Activated CD8-positive, alpha-beta T cell treated with anti-CD3 and anti-CD28 coated beads, Interleukin-2, amount 10 ng/mL, durations not matched to agents 7 days and 5 days (primary cell): ENCODE measurements around the gene SUCLG2. TPM values are rescaled to one million over a fixed set of nuclear protein-coding genes. Genes with fewer than 3 reads are reported as not detected.

Experiments used
- ATAC-seq: fragments of 150-1000 bp; cut with Tn5 transposase; one replicate; pipeline ENCODE4 v1.10.0; 2021; ENCODE audit warnings: moderate library complexity
- CTCF ChIA-PET: fragments of 350-600 bp; sonication (Branson Sonifier 250); formaldehyde crosslinking; loops from one replicate; lab custom pipeline; 2021; ENCODE audit warnings: antibody characterized with exemption; lab: Charles Lee
- POLR2A ChIA-PET: fragments of 350-600 bp; sonication (Branson Sonifier 250); formaldehyde crosslinking; loops from one replicate; lab custom pipeline; 2021; ENCODE audit warnings: antibody characterized with exemption; lab: Charles Lee
- DNase-seq: peaks from one replicate; pipeline ENCODE4 v3.0.0-alpha.2; 2020
- H3K27ac Mint-ChIP-seq: one replicate; pipeline ENCODE4 v1.8.0; 2021; ENCODE audit warnings: mild to moderate bottlenecking, mixed read lengths
- H3K27me3 Mint-ChIP-seq: one replicate; pipeline ENCODE4 v1.8.0; 2021; ENCODE audit warnings: low read depth, mixed read lengths
- H3K36me3 Mint-ChIP-seq: one replicate; pipeline ENCODE4 v1.8.0; 2021; ENCODE audit warnings: low read depth, mixed read lengths
- H3K4me1 Mint-ChIP-seq: one replicate; pipeline ENCODE4 v1.8.0; 2021; ENCODE audit warnings: low read depth, mixed read lengths
- H3K4me3 Mint-ChIP-seq: one replicate; pipeline ENCODE4 v1.8.0; 2021; ENCODE audit warnings: mild to moderate bottlenecking, mixed read lengths
- H3K9me3 Mint-ChIP-seq: one replicate; pipeline ENCODE4 v1.8.0; 2022; ENCODE audit warnings: mixed read lengths; ENCODE audit not compliant: insufficient read depth
- total RNA-seq, 2 experiments: library from RNA; stranded (reverse); gene quantifications; one replicate each; pipeline ENCODE4 v1.2.3, GENCODE V29; 2021

SUCLG2 gene
- total RNA-seq, 2 experiments from 2014 or later = 51.7 to 55.0 TPM

- peaks cover 20% of the 10 kb centered on the region for H3K36me3 Mint-ChIP-seq
- ChIA-PET CTCF (interaction anchor here (1.3 kb wide), 1 partner anchor 106 kb away, joined by 5 read pairs; no protein-coding TSS in a partner anchor), POLR2A (no interaction called here)
- no peaks in the 10 kb centered on the region for H3K27me3 Mint-ChIP-seq
- H3K27ac Mint-ChIP-seq = no peak overlapping the region
- H3K4me3 Mint-ChIP-seq = no peak overlapping the region
- DNase-seq = no peak
- ATAC-seq = no peak
- no peaks in the 10 kb centered on the region for H3K4me1 Mint-ChIP-seq
- no peaks in the 10 kb centered on the region for H3K9me3 Mint-ChIP-seq
Measured at GRCh38 chr3:67507584-67507983, 146.8 kb downstream of the SUCLG2 start.

GRCh38 chr3:67500709-67501108, 153.7 kb downstream of the SUCLG2 start:
- Mint-ChIP-seq H3K27ac (no peak overlapping the region), H3K4me3 (no peak overlapping the region), H3K36me3 (peaks cover 18% of the 10 kb centered on the region), H3K9me3 (no peaks in the 10 kb centered on the region), H3K27me3 (no peaks in the 10 kb centered on the region), H3K4me1 (no peaks in the 10 kb centered on the region)
- ChIA-PET CTCF (no interaction called here), POLR2A (no interaction called here)
- DNase-seq (no peak), ATAC-seq (no peak)

GRCh38 chr3:67497746-67498145, 156.7 kb downstream of the SUCLG2 start:
- Mint-ChIP-seq H3K27ac (no peak overlapping the region), H3K36me3 (peaks cover 39% of the 10 kb centered on the region), H3K4me3 (no peak overlapping the region), H3K9me3 (no peaks in the 10 kb centered on the region), H3K27me3 (no peaks in the 10 kb centered on the region), H3K4me1 (no peaks in the 10 kb centered on the region)
- DNase-seq (no peak), ATAC-seq (no peak)
- ChIA-PET CTCF (no interaction called here), POLR2A (no interaction called here)

- H3K9me3 Mint-ChIP-seq = no peaks in the 10 kb centered on the region
- no peak for ATAC-seq
- no peaks in the 10 kb centered on the region for H3K27me3 Mint-ChIP-seq
- H3K36me3 Mint-ChIP-seq = peaks cover 45% of the 10 kb centered on the region
- H3K4me3 Mint-ChIP-seq = no peak overlapping the region
- H3K4me1 Mint-ChIP-seq = no peaks in the 10 kb centered on the region
- DNase-seq = no peak
- ChIA-PET CTCF (interaction anchor here (1.2 kb wide), 1 partner anchor 294 kb away, joined by 3 read pairs; no protein-coding TSS in a partner anchor), POLR2A (no interaction called here)
- H3K27ac Mint-ChIP-seq = no peak overlapping the region
Measured at GRCh38 chr3:67495751-67496150, 158.7 kb downstream of the SUCLG2 start.

- CTCF ChIA-PET = no interaction called here
- peaks cover 5% of the 10 kb centered on the region for H3K4me1 Mint-ChIP-seq
Measured at GRCh38 chr3:67493808-67494207, 160.6 kb downstream of the SUCLG2 start.

GRCh38 chr3:67490658-67491057, 163.8 kb downstream of the SUCLG2 start:
- DNase-seq = no peak

More at GRCh38 chr3:67493808-67494207, 160.6 kb downstream of the SUCLG2 start:
- Mint-ChIP-seq H3K4me3 (no peak overlapping the region), H3K36me3 (peaks cover 54% of the 10 kb centered on the region), H3K27ac (no peak overlapping the region), H3K27me3 (no peaks in the 10 kb centered on the region), H3K9me3 (no peaks in the 10 kb centered on the region)
- DNase-seq = no peak
- ATAC-seq = no peak
- POLR2A ChIA-PET = no interaction called here

GRCh38 chr3:67489816-67490215, 164.6 kb downstream of the SUCLG2 start:
- Mint-ChIP-seq H3K27me3 (no peaks in the 10 kb centered on the region), H3K9me3 (no peaks in the 10 kb centered on the region), H3K4me1 (peaks cover 5% of the 10 kb centered on the region), H3K27ac (no peak overlapping the region), H3K36me3 (peaks cover 46% of the 10 kb centered on the region), H3K4me3 (no peak overlapping the region)
- no peak for ATAC-seq
- CTCF ChIA-PET = no interaction called here
- no peak for DNase-seq
- POLR2A ChIA-PET = no interaction called here

More at GRCh38 chr3:67490658-67491057, 163.8 kb downstream of the SUCLG2 start:
- no peaks in the 10 kb centered on the region for H3K9me3 Mint-ChIP-seq
- peaks cover 5% of the 10 kb centered on the region for H3K4me1 Mint-ChIP-seq
- no peak overlapping the region for H3K27ac Mint-ChIP-seq
- no peak for ATAC-seq
- peaks cover 54% of the 10 kb centered on the region for H3K36me3 Mint-ChIP-seq
- H3K4me3 Mint-ChIP-seq = no peak overlapping the region
- CTCF ChIA-PET = no interaction called here
- no peaks in the 10 kb centered on the region for H3K27me3 Mint-ChIP-seq
- POLR2A ChIA-PET = no interaction called here

GRCh38 chr3:67487564-67488114, 166.8 kb downstream of the SUCLG2 start:
- ATAC-seq (no peak), DNase-seq (no peak)
- Mint-ChIP-seq H3K4me3 (no peak overlapping the region), H3K27me3 (no peaks in the 10 kb centered on the region), H3K36me3 (peaks cover 49% of the 10 kb centered on the region), H3K4me1 (peaks cover 17% of the 10 kb centered on the region), H3K27ac (no peak overlapping the region), H3K9me3 (peaks cover 4% of the 10 kb centered on the region)
- ChIA-PET CTCF (no interaction called here), POLR2A (no interaction called here)

- ChIA-PET CTCF (no interaction called here), POLR2A (no interaction called here)
- Mint-ChIP-seq H3K4me3 (no peak overlapping the region), H3K27ac (no peak overlapping the region), H3K36me3 (peaks cover 49% of the 10 kb centered on the region), H3K9me3 (peaks cover 4% of the 10 kb centered on the region), H3K4me1 (peaks cover 17% of the 10 kb centered on the region), H3K27me3 (no peaks in the 10 kb centered on the region)
- no peak for ATAC-seq
- DNase-seq = no peak
Measured at GRCh38 chr3:67486883-67487282, 167.5 kb downstream of the SUCLG2 start.

GRCh38 chr3:67484085-67484484, 170.3 kb downstream of the SUCLG2 start:
- peaks cover 13% of the 10 kb centered on the region for H3K4me1 Mint-ChIP-seq
- POLR2A ChIA-PET = no interaction called here
- no peak overlapping the region for H3K4me3 Mint-ChIP-seq
- no peak for DNase-seq
- CTCF ChIA-PET = no interaction called here
- peaks cover 44% of the 10 kb centered on the region for H3K36me3 Mint-ChIP-seq
- H3K27me3 Mint-ChIP-seq = no peaks in the 10 kb centered on the region
- peaks cover 4% of the 10 kb centered on the region for H3K9me3 Mint-ChIP-seq
- ATAC-seq = no peak
- H3K27ac Mint-ChIP-seq = peak overlapping the region; percentile 44

- Mint-ChIP-seq H3K27me3 (no peaks in the 10 kb centered on the region), H3K27ac (no peak overlapping the region), H3K36me3 (peaks cover 48% of the 10 kb centered on the region), H3K9me3 (peaks cover 4% of the 10 kb centered on the region), H3K4me1 (peaks cover 13% of the 10 kb centered on the region), H3K4me3 (no peak overlapping the region)
- CTCF ChIA-PET = no interaction called here
- POLR2A ChIA-PET = no interaction called here
- DNase-seq (no peak), ATAC-seq (no peak)
Measured at GRCh38 chr3:67481126-67481525, 173.3 kb downstream of the SUCLG2 start.

GRCh38 chr3:67478423-67478822, 176.0 kb downstream of the SUCLG2 start:
- Mint-ChIP-seq H3K4me3 (no peak overlapping the region), H3K27ac (no peak overlapping the region), H3K36me3 (peaks cover 46% of the 10 kb centered on the region), H3K4me1 (peaks cover 2% of the 10 kb centered on the region), H3K27me3 (no peaks in the 10 kb centered on the region), H3K9me3 (no peaks in the 10 kb centered on the region)
- no peak for DNase-seq
- ChIA-PET CTCF (no interaction called here), POLR2A (no interaction called here)
- ATAC-seq = no peak

GRCh38 chr3:67474311-67474710, 180.1 kb downstream of the SUCLG2 start:
- H3K27ac Mint-ChIP-seq = no peak overlapping the region
- H3K4me3 Mint-ChIP-seq = no peak overlapping the region
- CTCF ChIA-PET = no interaction called here
- DNase-seq (no peak), ATAC-seq (no peak)
- no peaks in the 10 kb centered on the region for H3K9me3 Mint-ChIP-seq
- H3K36me3 Mint-ChIP-seq = peaks cover 36% of the 10 kb centered on the region
- POLR2A ChIA-PET = no interaction called here
- H3K27me3 Mint-ChIP-seq = no peaks in the 10 kb centered on the region
- H3K4me1 Mint-ChIP-seq = no peaks in the 10 kb centered on the region
